Brain pericyte (primary cell): Measurements from ENCODE around the gene KRTAP1-3.
"Not testable (repeated sequence)": the region's sequence is repeated elsewhere in the genome, so short reads cannot be mapped to it uniquely, and the experiment has no call there.

Experiments
- DNase-seq: peaks from one replicate; pipeline ENCODE4 v3.0.0-alpha.2; 2012; ENCODE audit warnings: low read depth, low spot score

KRTAP1-3 gene

DNA sequence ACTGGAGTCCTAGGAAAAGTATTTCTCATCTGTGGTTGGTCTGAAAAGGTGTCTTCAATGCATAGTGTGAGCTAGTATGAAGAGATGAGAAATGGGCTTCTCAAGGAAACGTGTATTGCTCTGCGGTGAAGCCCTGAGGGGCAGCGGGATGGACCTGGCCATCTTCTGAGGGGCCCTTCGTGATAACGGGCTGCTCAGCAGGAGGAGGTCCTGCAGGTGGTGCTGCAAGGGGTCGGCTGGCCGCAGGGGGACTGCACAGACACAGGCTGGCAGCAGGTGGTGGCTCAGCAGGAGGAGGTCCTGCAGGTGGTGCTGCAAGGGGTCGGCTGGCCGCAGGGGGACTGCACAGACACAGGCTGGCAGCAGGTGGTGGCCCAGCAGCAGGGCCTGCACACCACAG, 19.9 kb upstream of the KRTAP1-3 start:
- DNase-seq, result not testable (repeated sequence)

- no peak for DNase-seq
Measured at GRCh38 chr17:41054025-41054424, 19.4 kb upstream of the KRTAP1-3 start.

- DNase-seq, result no peak
Measured at GRCh38 chr17:41052566-41052965, 17.9 kb upstream of the KRTAP1-3 start.

GRCh38 chr17:41049110-41049509, 14.4 kb upstream of the KRTAP1-3 start:
- DNase-seq, result no peak

DNA sequence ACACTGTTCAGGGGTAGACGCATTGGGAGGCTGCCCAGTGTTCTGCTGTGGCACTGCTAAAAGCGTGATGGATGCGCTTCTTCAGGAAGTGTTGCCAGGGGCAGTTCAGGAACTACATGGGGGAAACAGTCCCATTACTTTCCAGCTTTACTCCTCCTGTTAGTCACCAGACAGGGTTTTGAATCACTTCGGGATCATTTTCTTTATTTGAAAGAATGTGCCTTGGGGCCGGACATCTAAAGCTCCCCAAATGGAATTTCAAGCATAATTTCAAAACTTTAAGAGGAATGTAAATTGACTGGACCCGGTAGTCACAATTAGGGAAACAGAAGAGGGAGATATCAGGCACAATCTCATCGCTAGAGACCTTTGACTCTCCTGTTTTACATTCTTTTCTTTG, 13.8 kb upstream of the KRTAP1-3 start:
- DNase-seq, result no peak

DNA sequence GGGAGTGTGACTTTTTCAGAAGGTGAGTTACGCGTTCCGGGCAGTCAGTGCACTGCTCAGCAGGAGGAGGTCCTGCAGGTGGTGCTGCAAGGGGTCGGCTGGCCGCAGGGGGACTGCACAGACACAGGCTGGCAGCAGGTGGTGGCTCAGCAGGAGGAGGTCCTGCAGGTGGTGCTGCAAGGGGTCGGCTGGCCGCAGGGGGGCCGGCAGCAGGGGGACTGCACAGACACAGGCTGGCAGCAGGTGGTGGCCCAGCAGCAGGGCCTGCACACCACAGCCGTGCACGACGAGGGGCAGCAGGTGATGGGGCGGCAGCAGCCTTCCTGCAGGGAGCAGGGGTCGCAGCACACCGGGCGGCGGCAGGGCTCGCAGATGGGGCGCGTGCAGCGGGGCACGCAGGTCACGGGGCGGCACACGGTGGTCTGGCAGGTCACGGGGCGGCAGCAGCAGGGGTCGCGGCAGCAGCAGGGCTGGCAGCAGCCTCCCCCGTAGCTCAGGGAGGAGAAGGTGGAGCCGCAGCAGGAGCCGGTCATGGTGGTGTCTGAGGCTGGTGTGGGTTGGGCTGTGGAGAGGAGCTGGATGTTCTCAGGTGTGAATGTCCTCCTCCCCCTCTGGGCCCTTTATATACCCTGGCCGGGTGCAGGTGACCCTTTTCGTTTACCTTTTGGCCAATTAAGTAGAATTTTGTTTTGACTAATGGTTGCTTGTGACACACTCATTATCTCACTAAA, 12.2 kb upstream of the KRTAP1-3 start, which contains the start of gene KRTAP2-1:
Gene KRTAP2-1, minus strand, starts transcription at position 582 of the 731 bp plus-strand sequence. Its CDS starts 49 bp downstream, at position 533.
- not testable (repeated sequence) for DNase-seq

- DNase-seq, result no peak
Measured at GRCh38 chr17:41042953-41043352, 8.3 kb upstream of the KRTAP1-3 start.

- DNase-seq, result not testable (repeated sequence)
Measured at GRCh38 chr17:41040783-41041571, 6.3 kb upstream of the KRTAP1-3 start, which contains the start of gene KRTAP1-1. TSS of gene KRTAP1-1 (minus strand) at chr17:41041450. CDS start at chr17:41041397, 53 bp downstream.

- DNase-seq, result no peak
Measured at GRCh38 chr17:41037853-41038350, 3.2 kb upstream of the KRTAP1-3 start.

- DNase-seq, result no peak
Measured at GRCh38 chr17:41029633-41030245, 4.9 kb downstream of the KRTAP1-3 start, which contains the start of gene KRTAP1-4. TSS of gene KRTAP1-4 (minus strand) at chr17:41030195. CDS start at chr17:41030078, 117 bp downstream.

DNA sequence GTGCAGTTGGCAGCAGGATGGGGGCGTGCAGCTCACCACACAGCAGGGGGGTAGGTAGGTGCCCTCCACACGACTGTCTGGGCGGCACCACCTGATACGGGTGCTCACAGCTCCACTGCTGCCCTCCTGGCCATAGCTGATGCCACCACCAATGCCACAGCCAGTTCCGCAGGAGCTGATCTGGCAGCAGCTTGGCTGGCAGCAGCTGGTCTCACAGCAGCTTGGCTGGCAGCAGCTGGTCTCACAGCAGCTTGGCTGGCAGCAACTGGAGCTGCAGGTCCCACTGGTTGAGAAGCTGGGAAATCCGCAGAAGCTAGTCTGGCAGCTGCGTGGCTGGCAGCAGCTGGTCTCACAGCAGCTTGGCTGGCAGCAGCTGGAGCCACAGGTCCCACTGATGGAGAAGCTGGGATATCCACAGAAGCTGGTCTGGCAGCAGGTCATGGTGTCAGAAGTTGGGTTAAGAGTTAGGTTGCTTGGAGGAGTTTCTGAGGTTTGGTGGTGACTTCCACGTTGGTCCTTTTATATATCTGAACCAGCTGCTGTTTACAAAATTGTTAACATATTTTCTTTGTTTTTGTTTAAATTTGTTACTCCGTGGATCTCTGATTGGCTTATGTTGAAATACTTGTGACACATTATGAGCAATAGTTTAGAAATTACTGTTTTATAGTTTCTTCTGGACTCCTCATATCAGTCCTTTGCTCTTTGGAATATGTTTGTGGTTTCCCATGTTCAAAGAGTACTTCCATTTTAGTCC, 7.8 kb downstream of the KRTAP1-3 start, which contains the start of gene KRTAP1-5:
Gene KRTAP1-5, minus strand, starts transcription at position 494 of the 757 bp plus-strand sequence. Its CDS starts 53 bp downstream, at position 441.
- no peak for DNase-seq

DNA sequence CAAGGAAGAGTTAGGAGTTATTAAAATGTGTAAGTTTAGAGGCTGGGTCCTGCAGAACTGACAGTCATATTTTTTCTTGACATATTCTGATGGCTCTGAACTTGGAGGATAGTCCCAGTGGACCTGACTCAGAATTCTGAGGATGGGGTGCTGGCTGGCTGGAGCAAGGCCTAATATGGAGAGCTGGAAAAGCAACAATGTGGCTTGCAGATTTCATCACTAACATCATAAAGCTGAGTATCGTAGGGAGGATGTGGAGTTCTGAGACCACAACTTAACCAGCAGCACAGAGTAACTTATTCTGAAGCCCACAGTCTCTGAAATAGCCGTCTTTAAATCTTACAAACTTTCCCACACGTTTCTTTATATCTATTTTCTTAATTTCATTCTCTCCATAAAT, 10.0 kb downstream of the KRTAP1-3 start:
- no peak for DNase-seq

DNA sequence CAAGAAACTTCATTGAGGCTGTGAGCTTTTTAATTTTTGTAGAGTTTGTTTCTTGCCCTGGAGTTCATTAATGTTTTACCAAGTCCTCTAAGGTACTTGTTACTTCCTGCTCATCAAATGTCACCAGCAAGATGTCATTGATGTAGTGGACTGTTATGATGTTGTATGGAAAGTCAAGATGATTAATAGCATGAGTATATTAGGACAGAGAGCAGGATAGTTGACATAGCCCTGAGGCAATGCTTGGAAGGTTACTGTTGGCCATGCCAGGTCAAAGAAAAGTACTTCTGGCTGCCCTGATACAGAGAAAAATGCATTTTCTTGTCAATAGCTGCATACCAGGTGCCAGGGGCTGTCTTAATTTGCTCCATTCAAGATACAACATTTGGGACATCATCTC, 14.3 kb downstream of the KRTAP1-3 start:
- no peak for DNase-seq

DNA sequence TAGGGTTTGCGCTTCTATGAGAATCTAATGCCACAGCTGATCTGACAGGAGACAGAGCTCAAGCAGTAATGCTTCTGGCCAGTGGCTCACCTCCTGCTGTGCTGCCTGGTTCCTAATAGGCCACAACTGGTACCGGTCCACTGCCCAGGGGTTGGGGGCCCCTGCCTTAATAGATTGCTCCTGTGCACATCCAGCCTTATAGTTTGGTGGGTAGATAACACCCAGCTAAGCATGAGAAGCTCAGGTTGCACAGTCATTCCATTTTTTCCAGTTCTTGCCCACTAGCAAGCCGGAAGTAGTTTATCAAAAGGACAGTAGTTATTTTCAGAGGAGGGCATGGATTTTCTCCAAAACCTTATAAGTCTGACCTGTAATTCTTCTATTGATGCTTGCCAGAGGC, 15.3 kb downstream of the KRTAP1-3 start:
- DNase-seq, result no peak

DNA sequence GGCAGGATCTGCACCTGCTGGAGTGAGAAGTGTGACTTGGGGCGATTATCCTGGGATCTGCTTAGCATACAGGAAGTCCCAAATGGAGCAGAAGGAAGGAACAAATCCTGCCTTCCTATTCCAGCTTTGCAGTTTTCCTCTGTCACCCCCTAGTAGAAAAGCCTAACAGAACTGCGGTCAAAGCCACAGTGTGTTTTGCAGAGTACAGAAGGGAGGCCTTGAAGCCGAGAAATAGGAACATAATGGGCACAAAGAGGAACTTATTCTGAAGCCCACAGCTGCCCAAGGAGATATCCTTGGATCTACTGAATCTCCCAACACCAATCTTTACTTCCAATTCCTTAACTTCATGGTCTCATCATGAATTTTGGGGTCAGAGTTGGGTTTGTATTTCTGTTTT, 16.1 kb downstream of the KRTAP1-3 start:
- DNase-seq, result no peak

DNA sequence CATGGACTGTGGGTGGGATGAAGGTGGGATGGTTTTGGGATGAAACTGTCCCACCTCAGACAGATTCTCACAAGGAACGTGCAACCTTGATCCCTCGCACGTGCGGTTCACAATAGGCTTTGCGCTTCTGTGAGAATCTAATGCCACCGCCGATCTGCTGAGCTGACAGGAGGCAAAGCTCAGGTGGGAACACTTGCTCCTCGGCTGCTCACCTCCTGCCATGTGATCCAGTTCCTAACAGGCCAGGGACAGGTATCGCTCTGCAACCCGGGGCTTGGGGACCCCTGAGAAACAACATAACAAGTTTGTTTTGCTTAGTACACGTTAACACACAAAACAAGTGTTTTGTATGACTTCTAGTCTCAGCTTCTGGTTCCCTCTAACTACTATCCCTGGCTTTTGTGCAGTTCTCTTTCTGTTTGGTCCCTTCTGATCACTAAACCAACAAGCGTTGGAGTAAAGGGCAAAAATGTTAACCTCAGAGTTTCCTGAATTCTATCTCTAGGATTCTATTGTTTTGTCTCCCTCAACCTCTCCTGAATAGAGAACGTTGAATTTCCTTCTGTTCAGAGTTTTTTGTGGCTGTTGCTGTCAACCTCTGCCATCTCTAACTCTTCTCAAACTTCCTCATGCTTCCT, 18.0 kb downstream of the KRTAP1-3 start:
- DNase-seq, result no peak

DNA sequence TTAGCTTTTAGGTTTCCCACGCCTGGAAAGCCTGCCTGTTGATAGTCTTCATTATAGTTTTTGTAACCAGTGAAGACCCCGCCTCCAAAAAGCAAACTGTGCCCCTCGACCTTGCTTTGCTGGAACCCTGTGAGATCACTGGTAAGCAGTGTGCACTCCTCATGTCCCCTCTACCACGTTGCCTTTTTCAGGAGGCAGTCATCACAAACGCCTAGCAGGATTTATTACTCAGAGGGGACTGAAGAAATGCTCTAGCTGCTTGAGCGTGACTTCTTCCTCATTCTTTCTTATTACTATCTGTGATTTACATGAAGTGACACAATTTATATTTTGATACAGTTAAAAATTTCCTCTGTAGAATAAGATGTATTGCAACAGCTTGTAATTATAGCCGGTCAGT, 19.2 kb downstream of the KRTAP1-3 start:
- no peak for DNase-seq

DNA sequence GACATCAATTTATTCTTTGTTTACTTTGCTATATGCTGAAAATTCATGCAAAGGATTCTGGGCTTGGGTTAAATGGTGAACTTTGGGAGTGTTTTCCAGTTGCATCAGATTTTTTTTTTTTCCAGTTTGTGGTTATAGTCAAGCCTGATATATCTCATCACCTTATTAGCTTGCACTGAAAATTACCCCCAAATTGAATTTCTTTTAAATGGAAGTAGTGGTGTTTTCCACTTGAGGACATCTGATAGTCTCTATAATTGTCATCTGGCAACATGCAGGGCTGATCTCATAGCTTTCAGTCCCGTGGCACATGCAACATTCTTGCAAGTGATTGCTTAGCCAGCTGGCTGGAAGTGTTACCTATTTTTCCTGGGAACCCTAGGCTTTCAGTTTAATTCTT, 21.1 kb downstream of the KRTAP1-3 start:
- DNase-seq, result no peak

- no peak for DNase-seq
Measured at GRCh38 chr17:41013181-41013580, 21.5 kb downstream of the KRTAP1-3 start.

DNA sequence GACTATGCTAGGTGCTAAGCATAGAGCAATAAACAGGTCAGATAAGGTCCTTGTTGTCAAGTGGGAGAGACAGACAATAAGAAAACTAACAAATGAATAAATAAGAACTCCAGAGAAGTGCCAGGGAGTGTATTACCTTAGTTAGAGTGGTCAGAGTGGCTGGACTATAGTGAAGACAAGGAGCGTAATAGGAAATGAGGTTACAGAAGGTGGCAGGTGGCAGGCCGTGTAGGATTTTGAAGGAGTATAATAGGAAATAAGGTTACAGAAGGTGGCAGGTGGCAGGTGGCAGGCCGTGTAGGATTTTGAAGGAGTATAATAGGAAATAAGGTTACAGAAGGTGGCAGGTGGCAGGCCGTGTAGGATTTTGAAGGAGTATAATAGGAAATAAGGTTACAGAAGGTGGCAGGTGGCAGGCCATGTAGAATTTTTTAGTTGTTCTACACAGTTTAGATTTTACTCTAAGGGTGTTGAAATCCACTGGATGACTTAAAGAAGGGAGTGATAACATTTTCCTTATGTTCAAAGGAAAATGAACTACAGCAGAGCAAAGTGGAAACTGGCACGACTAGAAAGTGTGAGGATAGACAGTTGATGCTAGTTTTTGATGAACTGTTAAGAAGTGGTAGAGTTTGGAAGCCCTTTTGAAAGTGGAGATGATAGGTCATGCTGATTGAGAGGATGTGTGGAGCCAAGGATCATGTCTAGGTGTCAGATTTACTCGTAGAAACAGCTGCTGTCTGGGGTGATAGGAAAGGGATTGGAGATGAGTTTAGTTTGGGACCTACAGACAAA, 22.2 kb downstream of the KRTAP1-3 start:
- DNase-seq, result no peak
